Measurements from ENCODE around the gene NFATC1.
A peak's percentile ranks its signal among the peaks of the same experiment; 100 is the strongest.

NFATC1 gene

DNA sequence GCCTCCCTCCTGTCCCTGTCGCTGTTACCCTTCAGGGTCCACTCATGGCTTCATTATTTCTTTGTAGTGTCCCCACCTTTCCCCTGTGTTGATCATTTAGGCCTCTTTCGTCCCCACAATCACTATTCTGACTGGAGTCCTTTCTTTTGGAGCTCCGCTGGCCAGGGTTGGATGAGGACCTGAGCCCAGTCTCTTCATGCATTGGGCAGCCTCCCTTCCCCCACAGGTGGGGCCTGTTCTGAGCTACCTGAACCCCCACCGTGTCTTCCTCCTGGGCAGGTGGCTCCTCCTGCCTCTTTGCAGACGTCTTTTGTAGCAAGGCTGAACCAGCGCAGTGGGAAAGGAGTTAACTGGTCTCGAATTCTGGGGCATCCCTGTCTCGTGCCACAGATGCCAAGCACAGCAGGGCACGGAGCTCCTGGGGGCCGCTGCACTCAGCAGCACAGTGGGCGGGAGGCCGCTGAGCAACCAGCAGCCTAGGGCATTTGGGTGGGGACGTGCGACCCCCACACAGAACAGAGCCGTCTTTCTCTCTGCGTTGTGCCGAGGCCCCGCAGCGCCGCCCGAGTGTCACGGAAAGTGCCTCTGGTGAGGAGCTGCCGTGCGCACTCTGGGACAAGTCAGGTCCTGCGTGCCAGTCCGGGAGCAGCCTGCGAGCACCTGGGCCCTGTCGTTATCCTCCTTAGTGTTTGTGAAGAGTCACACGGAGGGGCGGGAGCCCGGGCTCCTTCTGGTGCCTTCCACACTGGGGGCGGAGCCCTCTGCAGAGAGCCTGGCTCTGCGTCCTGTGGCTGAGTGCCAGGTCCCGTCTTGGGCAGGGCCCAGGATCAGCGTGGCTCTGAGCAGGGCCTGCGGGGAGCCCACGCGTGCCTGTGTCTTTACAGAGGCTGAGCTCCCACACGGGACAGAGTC, 130.1 kb downstream of the NFATC1 start:
- peak; percentile 38 for DNase-seq

DNA sequence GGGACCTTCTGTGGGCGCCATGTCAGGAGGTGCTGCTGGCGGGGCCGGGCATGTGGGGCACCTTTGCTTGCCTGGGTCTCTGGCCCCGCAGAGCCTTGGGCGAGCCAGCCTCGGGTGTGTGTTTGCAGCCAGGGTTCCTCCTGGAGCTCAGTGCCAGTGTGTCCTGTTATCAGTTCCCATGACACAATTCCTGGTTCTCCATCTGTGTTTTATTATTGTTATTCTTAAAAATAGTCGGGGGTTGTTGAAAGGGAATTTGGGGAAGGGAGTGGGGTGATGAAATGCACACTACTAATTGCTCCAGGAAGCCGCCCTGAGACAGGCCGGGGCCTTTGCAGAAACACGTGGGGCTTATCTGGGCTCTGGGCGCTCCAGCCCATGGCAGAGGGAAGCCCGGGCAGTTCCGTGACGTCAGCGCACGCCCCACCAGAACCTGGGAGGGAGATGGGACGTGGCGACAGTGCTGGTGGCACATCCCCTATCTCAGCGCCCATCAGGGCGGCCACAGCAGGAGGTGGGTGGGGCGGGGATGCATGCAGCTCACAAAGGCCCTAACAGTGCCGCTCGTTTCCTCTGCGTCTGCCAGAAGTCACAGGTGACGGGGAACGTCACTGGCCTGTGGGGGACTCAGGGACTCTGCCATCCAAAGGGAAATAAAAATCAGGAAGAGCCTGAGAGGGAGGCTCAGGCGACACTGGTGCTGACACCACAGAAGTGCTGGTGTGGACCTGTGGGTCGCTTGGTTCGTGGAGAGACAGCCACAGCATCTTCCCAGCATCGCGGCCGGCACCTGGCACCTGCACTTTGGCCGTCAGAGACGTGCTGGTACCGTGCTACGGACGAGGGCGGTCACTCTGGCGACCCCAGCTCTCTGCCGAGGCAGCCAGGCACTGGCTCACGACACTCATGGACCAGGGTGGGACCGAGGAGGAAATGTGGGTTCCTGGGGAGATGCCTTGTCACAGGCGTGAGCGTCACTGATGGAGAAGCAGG, 131.0 kb downstream of the NFATC1 start:
- DNase-seq, result no peak

DNA sequence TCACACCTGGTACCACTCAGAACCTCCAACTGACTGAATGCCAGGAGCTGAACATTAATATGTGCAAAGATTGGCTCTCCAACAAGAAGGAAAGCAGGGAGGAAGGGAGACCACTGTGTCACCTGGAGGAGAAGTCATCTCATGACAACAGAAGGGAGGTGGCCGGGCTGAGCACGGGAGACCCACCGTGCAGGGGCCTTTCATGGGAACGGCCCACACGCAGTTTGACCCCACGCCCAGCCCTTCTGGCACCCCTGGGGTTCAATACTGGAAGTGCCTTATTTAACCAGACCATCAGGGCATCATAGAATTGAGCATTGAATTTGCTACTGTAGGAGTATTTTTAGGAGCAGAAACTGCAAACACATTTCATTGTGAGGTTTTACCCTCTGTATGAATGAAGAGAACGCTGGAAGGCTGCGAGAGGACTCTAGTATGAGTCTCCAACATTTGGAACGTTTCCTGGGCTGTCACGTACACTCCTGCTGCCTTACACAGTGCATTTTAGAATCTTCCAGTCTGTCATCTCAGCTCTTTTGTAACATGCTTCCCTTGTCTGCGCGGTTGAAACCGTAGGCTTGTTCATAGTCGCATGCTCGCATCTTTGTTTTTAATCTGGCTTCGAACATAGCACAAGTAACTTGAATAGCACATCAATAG, 132.1 kb downstream of the NFATC1 start:
- DNase-seq, result no peak

DNA sequence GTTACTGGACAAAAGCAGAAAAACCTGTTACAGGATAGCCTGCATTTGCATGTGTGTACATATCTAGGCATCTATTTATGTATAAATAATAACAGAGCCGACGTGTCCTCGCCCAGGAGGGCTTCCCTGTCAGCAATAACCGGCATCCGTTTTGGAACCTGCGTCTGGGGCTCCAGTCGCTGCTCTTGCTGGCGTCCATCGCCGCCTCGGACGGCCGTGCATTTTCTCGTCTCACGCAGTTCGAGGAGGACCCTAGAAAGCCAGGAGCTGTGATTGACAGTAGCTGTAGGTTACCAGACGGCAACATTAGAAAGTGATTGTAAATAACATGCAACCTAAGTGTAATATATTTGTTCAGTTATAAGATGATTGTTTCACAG, 132.6 kb downstream of the NFATC1 start:
- no peak for DNase-seq

DNA sequence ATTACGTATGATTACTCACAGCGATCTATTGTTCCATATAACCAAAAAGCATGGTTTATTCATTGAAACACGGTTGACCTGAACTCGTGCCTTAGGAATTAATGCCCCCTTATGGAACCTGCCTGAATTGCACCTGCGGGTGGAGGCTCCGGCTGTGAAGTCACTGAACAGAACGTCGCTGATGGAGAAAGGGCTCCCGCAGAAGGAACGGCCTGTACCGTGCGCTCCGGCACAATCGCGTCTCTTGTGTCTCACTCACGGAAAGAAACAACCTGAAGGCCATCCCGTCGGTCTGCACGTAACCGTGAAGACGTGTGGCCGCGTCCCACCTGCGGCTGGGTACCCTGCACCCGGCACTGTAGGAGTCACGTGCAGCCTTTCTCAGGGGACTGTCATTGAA, 133.1 kb downstream of the NFATC1 start:
- peak; percentile 85 for DNase-seq

DNA sequence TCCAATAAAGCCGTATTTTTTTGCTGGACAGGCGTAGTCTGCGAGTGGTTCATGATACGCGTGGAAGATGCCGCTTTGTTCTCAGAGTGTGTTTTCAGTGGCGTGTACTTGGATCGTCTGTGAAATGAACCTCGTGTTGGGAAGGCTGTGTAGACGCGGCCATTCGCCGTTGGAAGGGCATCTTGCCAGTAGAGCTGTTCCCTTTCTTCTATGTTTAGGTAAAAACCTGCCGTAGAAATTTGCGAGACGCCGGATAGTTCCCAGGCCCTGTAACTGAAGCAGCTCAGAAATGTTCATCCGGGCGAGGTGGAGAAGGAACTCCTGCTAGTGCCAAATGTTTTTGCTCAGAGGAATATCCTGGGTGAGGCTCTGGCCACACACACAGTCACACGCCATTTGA, 133.6 kb downstream of the NFATC1 start:
- no peak for DNase-seq

DNA sequence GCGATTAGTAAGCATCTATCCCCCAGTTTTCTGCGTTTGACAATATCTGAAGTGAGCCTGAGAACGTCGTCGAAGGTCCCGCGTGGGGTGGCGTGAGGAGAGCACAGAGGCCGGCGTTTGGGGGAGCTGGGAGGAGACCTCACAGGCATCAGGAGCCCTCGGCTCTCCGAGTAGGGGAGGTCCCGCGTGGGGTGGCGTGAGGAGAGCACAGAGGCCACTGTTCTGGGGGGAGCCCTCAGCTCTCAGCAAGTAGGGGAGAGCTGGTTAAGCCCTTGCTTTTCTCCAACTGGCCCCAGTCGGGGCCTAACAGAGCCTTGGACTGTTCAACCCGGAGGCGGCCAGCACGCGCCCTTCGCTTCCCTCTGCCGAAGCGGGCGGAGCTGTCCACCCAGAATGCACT, 134.3 kb downstream of the NFATC1 start:
- DNase-seq, result no peak

DNA sequence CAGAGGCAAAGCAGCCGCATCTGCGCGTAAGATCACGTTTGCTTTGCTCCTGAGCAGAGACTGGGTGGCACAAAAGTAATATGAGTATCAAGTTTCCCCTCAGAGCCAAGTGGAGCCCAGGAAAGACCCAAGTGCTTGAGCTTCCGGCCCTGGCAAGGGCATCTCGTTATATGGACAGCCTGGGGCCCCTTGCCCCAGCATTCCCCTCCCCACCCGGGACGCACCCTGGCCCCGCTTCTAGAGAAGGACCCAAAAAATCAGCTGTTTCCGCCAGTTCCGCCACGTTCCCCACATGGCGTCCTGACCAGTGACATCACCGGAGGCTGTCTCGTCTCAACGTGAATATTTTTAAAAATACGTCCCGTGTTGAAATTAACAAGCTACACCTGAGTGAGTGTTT, 135.1 kb downstream of the NFATC1 start:
- DNase-seq, result no peak

DNA sequence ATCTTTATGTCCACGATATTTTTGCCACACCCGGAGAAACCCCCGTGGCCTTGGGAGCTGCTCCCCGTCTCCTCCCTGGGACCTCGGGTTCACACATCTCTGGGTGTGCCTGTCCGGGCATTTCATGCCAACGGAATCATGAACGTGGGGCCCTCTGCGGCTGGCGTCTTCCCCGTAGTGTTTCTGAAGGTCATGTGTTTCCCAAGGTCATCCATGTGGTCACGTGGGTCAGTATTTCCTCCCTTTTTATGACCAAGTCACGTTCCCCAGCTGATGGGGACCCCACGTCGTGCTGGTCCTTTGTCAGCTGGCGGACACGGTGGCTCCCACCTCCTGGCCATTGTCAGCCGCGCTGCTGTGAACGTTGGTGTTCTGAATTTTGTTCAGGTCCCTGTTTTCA, 135.7 kb downstream of the NFATC1 start:
- DNase-seq, result no peak

DNA sequence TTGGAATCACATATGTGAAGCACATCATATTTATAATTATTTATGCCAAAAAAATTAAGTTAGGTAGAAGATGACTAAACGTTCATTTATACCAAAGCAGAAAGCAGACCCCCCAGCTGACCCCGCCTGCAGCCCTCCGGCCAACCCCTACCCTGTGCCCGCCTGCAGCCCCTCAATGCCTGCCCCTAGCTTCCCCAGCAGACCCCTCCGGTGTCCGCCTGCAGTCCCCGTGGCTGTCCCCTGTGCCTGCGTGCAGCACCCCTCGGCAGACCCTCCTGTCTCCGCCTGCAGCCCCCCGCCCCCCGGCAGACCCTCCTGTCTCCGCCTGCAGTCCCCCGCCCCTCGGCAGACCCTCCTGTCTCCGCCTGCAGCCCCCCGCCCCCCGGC, 136.2 kb downstream of the NFATC1 start:
- no peak for DNase-seq

DNA sequence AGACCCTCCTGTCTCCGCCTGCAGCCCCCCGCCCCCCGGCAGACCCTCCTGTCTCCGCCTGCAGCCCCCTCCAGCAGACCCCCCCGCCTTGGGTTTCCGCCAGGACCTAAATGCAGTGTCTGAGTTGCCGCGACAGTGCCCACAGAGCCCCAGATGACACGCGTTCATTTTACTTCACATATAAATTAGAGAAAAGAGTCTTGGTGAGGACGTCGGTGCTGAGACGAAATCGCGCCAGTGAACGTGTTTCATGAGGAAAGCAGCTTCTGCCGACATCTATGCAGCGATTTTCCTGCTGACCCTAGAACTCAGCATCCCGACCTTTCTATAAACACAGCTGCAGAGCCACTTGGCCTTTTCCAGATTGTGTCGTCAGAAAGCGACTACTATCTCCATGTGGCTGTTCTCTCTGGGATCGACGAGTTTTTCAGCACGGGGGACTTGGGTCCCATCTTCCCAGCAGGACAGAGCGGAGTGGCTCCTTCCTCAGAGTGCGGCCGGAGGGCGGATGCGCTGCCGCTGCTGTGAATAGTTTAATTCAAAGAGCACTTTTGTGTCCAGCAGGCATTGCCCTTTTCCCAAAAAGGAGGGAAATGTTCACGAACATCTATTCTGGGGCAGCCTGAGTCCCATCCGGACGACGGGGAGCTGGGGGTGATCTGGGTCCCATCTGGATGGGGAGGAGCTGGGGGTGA, 136.7 kb downstream of the NFATC1 start:
- DNase-seq, result no peak

DNA sequence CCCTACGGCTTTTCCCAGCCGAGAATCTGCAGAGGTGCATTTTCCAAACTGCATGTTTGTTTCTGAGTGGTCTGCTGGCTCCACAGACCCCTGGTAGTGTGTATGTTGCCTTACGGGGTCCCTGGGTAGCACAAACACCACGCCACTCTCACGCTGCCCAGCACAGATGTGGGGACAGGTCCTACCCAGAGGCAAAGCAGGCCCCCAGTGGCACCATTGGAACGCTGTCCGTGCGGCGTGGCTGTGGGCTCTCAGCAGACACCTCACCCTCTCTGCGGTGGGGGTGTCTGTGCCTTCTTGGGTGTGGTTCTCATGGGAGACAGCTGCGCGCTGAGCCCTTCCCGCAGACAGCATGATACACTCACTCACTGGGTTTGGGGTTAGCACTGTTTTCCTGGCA, 137.4 kb downstream of the NFATC1 start:
- no peak for DNase-seq

DNA sequence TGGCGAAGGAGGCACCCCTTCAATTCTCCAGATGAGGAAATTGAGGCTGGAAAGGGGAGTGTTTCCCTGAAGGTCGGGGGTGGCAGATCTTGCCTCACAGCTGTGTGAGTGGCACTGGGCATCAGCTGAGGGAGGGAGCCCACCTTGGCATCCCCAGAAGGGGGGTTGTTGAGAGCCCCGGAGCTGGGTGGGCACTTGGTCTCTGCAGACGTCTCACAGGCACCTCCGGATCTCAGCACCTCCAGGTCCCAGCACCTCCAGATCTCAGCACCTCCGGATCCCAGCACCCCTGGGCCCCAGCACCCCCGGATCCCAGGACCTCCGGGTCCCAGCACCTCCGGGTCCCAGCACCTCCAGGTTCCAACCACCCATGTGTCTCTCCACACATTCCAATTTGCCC, 137.9 kb downstream of the NFATC1 start:
- DNase-seq, result no peak

DNA sequence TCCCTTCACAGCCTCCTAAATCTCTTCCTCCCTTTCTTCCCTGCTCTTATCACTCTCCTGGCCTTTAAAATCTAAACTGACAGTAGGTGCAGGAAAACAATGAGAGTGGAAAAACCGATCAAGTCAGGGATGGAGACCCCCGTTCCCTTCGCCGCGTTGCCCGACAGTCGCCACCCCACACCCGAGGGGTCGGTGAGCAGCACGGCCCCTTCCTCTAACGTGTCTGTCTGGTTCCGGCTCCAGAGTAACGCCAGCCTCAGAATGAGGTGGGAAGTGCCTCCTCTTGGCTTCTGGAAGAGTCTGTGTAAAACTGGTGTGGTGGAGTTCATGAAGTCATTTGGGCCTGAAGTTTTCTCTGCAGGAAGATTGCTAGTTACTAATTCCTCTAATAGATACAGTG, 138.6 kb downstream of the NFATC1 start:
- DNase-seq, result no peak

DNA sequence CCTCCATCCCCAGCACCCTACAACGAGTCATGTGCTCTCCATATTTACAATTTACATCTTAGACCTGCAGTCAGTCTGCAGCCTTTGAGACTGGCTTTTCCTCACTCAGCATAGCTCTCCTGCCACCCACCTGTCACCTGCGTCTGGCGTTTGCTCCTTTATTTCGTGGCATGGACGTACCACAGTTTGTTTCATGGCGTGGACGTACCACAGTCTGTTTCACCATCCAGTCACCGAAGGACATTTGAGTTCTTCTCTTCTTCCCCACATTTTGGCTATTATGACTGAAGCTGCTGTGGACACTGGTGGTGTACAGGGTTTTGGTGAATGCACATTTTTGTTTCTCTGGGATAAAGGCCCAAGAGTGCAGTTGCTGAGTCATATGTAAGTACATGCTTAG, 142.0 kb downstream of the NFATC1 start:
- DNase-seq, result no peak

DNA sequence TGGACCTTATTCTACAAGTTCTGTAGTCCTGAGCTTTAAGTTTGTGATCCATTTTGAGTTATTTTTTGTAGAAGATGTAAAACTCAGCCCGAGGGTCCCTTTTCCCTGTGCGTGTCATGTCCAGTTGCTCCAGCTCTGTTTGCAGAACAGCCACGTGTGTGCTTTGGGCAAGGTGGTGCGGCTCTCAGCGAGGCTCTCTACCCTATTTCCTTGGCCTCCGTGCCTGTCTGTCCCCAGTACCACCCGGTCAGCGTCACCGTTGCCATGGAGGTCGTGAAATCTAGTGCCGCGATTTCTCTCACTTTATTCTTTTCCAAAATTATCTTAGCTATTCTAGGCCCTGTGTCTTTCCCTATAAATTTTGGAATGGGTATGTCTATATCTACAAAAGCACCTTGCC, 142.9 kb downstream of the NFATC1 start:
- DNase-seq, result no peak

DNA sequence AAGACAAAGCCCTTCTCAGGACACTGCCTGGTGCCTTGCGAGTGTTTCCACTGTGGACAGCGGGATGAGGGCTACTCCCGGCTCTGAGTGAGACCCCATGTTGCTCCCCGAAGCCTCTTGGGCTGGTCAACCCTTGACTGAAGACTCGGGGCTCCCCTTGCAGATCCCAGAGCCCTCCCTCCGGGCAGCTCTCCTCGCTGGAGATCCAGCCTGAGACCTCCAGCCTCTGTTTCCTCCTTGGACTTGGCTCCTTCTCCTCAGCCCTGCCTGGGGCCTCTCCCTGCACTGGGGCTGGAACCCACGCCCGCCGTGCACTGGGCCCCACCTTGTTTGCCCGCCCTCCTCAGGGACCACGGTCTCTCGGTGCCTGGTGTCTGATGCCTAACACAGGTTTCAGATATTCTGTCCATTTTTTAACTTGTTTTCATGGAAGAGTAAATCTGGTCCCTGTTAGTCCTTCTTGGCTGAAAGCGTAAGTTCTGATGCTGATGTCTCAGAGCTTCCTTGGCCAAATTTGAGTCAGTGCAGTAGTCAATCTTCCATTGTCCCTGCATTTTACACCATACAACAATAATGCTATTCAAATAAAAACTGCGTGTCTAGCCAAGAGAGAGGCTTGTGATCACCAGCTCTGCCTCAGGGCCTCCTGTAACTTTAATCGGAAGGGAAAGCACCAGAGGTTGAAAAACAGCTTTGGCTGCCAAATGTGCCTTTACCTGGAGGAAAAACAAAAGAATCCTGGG, 144.6 kb downstream of the NFATC1 start:
- no peak for DNase-seq

DNA sequence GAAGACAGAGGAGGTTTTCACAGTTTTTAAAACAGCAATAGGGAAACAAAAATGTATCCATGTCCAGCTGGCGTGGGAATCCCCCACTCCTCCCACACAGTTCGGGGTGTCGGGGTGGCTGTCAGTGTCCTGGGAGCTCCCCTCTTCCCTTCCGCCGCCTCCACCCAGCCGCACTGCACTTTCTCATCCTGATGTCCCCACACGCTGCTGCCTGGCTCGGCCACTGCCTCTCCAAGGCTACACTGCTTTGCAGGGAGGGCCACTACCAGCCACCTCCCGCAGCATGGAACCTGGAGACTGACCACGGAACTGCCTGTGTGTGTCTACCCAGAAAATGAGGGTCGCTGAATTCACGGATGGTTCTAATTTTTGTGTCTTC, 145.2 kb downstream of the NFATC1 start:
- no peak for DNase-seq

DNA sequence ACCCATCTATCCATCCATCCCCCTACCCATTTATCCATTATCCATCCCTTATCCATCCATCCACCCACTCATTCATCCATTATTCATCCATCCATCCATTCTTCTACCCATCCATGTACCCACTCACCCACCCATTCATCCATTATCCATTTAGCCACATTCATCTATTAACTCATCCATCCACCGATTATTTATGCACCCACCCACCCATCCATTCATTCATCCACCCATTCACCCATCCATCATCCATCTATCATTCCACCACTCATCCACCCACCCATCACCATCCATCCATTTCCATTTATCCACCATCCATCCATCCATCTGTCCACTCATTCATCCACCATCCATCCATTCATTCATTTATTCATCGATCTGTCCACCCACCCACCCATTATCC, 146.5 kb downstream of the NFATC1 start:
- no peak for DNase-seq

DNA sequence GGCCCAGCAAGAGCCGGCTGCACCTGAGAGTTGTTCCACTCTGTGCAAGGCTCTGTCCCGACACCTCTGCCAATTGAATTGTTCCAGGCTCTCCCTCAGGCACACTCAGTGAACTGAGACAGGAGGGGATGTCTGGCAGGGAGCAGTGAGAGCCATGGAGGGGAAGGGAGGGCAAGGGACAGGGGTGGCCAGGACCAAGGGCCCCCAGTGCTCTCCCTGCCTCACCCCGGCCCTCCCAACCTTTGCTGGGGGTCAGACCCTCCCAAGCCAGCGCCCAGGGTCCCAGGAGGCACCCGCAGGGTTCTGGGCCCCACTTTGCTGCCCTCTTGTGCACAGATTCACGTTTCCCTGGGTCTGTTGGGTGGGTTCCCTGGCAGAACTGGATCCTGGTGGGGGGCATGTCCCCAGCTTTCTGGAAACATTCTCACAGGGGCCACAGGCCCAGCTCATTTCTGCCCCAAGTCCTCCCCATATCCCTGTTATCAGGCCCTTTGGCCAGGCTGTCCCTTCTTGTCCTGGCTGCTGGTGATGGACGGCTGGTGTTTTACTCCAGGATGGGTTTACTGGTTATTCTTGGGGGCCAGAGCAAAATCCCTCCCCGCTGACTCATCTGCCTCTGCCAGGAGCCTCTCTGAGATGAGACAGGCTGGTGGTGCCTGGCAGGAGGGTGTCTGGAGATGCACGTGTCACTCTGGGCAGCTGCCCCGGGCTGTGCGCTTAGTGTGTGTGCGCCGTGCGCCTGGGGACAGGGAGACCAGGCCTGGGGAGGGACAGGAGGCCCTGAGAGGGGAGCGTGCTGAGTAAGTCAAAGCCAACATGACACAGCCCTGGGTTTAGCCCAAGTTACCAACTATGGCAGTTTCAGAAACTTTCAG, 147.4 kb downstream of the NFATC1 start:
- no peak for DNase-seq

DNA sequence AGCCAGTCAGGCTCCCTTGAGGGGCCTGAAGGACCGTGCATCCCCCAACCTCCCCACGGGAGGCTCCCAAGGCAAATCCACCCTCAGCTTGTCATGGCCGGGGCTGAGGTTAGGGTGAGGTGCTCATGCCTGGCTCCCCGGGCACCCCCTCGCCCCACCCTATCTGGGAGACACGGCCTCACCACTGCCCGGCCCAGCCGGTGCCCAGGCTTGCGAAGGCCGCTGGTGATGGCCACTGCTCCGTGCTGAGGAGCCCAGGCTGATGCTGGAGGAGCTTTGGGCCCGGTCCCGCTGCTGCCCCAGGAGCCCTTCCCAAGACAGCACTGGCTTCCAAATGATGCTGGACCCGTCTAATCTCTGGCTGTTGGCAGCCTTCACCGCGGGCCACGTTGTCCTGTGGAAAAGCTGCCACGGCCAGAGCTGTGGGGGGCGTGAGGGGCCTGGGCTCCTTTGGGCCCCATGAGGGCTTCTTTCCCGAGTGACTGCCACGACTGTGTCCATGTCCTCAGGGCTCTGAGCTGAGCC, 148.2 kb downstream of the NFATC1 start:
- DNase-seq, result no peak
